H1 (cell line): Measurements from ENCODE around the gene CCNI2. TPM values are rescaled to one million over a fixed set of nuclear protein-coding genes. Genes with fewer than 3 reads are reported as not detected.

Source experiments
- CTCF ChIA-PET: fragments of 300-600 bp; sonication (Branson Sonifier 250); formaldehyde crosslinking; loops from one replicate; lab custom pipeline; 2021; ENCODE audit not compliant: partially characterized antibody; lab: Charles Lee
- POLR2A ChIA-PET: fragments of 300-600 bp; sonication (Branson Sonifier 250); formaldehyde crosslinking; loops from one replicate; lab custom pipeline; 2021; ENCODE audit warnings: inconsistent platforms; ENCODE audit not compliant: partially characterized antibody; lab: Charles Lee
- DNase-seq, 2 experiments: peaks; one replicate each; pipeline versions ENCODE4 v3.0.0 to v3.0.0-alpha.2; 2010 to 2022; ENCODE audit warnings: low spot score in 2 of 2, low read depth in 1 of 2, mixed read lengths in 1 of 2
- FAIRE-seq: peaks from 2 replicates; lab custom pipeline; 2011; peaks lifted over from hg19 to GRCh38; lab: Jason Lieb, UNC
- H2AFZ ChIP-seq: 2 replicates; pipeline ENCODE4 v1.8.1; 2012; ENCODE audit warnings: low read length, inconsistent platforms
- H2AK5ac ChIP-seq: 2 replicates; pipeline ENCODE4 v1.6.1; 2013; ENCODE audit warnings: low read depth, low read length
- H2BK120ac ChIP-seq: replicated peaks from 2 replicates; pipeline ENCODE3; 2013; ENCODE audit warnings: low read depth, low read length, inconsistent platforms
- H2BK12ac ChIP-seq: 2 replicates; pipeline ENCODE4 v1.6.1; 2013; ENCODE audit warnings: low read depth, low read length
- H2BK15ac ChIP-seq: 2 replicates; pipeline ENCODE4 v1.6.1; 2013; ENCODE audit warnings: low read length
- H2BK20ac ChIP-seq: 2 replicates; pipeline ENCODE4 v1.6.1; 2013; ENCODE audit warnings: low read length
- H2BK5ac ChIP-seq: 2 replicates; pipeline ENCODE4 v1.6.1; 2013; ENCODE audit warnings: low read depth, low read length
- H3K14ac ChIP-seq: 2 replicates; pipeline ENCODE4 v1.6.1; 2013; ENCODE audit warnings: inconsistent platforms; ENCODE audit not compliant: insufficient read length
- H3K18ac ChIP-seq: 2 replicates; pipeline ENCODE4 v1.6.1; 2013; ENCODE audit warnings: low read length; ENCODE audit errors: extremely low read depth
- H3K23ac ChIP-seq: 2 replicates; pipeline ENCODE4 v1.6.1; 2013; ENCODE audit warnings: inconsistent platforms; ENCODE audit not compliant: insufficient read length
- H3K23me2 ChIP-seq: 2 replicates; pipeline ENCODE4 v1.6.1; 2013; ENCODE audit warnings: low read depth, low read length
- H3K27ac ChIP-seq: 2 replicates; pipeline ENCODE4 v1.6.1; 2011; ENCODE audit warnings: low read depth, low read length, inconsistent platforms
- H3K27me3 ChIP-seq, 4 experiments: replicated peaks in 1 of 4; 1 replicate in 1 of 4; 2 replicates in 3 of 4; pipeline versions ENCODE4 v1.6.1 to v1.8.1; 2011 to 2013; ENCODE audit warnings: low read length in 3 of 4, mild to moderate bottlenecking in 3 of 4, inconsistent platforms in 2 of 4, mixed read lengths in 2 of 4, moderate library complexity in 1 of 4; ENCODE audit not compliant: control insufficient read depth in 3 of 4, insufficient read depth in 3 of 4; ENCODE audit errors: extremely low read depth in 1 of 4
- H3K36me3 ChIP-seq, 4 experiments: 2 replicates each; pipeline versions ENCODE4 v1.6.1 to v1.8.1; 2011 to 2013; ENCODE audit warnings: mild to moderate bottlenecking in 4 of 4, low read length in 3 of 4, moderate library complexity in 2 of 4, control low read depth in 1 of 4, inconsistent platforms in 1 of 4; ENCODE audit not compliant: insufficient read depth in 4 of 4, control insufficient read depth in 2 of 4
- H3K4ac ChIP-seq: replicated peaks from 2 replicates; pipeline ENCODE3; 2013; ENCODE audit warnings: low read length, low read depth, mixed read lengths, inconsistent platforms; ENCODE audit not compliant: insufficient read length
- H3K4me1 ChIP-seq, 4 experiments: replicated peaks in 1 of 4; 1 replicate in 1 of 4; 2 replicates in 3 of 4; pipeline versions ENCODE4 v1.6.1 to v1.8.1; 2011 to 2013; ENCODE audit warnings: low read length in 3 of 4, inconsistent platforms in 2 of 4, mixed read lengths in 1 of 4; ENCODE audit not compliant: insufficient read depth in 4 of 4, control insufficient read depth in 3 of 4
- H3K4me2 ChIP-seq, 2 experiments: 2 replicates each; pipeline versions ENCODE4 v1.6.1 to v1.8.1; 2011 to 2013; ENCODE audit warnings: low read depth in 2 of 2, low read length in 2 of 2, control low read depth in 1 of 2, inconsistent platforms in 1 of 2, mild to moderate bottlenecking in 1 of 2; ENCODE audit not compliant: insufficient read depth in 1 of 2
- H3K4me3 ChIP-seq, 4 experiments: fragments of 200-600, 300-600 bp in 1 of 4; sonication (generic), shearing (Covaris generic), sonication (Bioruptor Twin) in 1 of 4; 2 replicates each; pipeline versions ENCODE4 v1.5.1 to v1.8.1; 2011 to 2016; ENCODE audit warnings: low read length in 4 of 4, low read depth in 3 of 4, control low read depth in 2 of 4, inconsistent platforms in 2 of 4, mild to moderate bottlenecking in 2 of 4, mixed read lengths in 1 of 4, moderate library complexity in 1 of 4; ENCODE audit not compliant: insufficient read depth in 2 of 4; ENCODE audit errors: extremely low read depth in 1 of 4
- H3K56ac ChIP-seq: replicated peaks from 2 replicates; pipeline ENCODE3; 2013; ENCODE audit warnings: low read depth, mild to moderate bottlenecking, mixed read lengths, low read length, inconsistent platforms; ENCODE audit not compliant: insufficient read length
- H3K79me1 ChIP-seq: 2 replicates; pipeline ENCODE4 v1.6.1; 2013; ENCODE audit warnings: low read depth, low read length, control low read depth
- H3K79me2 ChIP-seq, 2 experiments: 2 replicates each; pipeline versions ENCODE4 v1.6.1 to v1.8.1; 2012 to 2013; ENCODE audit warnings: low read length in 2 of 2, mild to moderate bottlenecking in 2 of 2, inconsistent platforms in 1 of 2; ENCODE audit not compliant: insufficient read depth in 2 of 2, control insufficient read depth in 1 of 2
- H3K9ac ChIP-seq, 4 experiments: replicated peaks in 1 of 4; 1 replicate in 1 of 4; 2 replicates in 3 of 4; pipeline versions ENCODE4 v1.6.1 to v1.8.1; 2011 to 2013; ENCODE audit warnings: low read depth in 3 of 4, low read length in 3 of 4, control low read depth in 2 of 4, mild to moderate bottlenecking in 2 of 4, moderate library complexity in 2 of 4, inconsistent platforms in 1 of 4; ENCODE audit errors: extremely low read depth in 1 of 4
- H3K9me3 ChIP-seq, 2 experiments: 2 replicates each; pipeline versions ENCODE4 v1.6.1 to v1.8.1; 2012 to 2013; ENCODE audit warnings: mild to moderate bottlenecking in 2 of 2, moderate library complexity in 2 of 2, control low read depth in 1 of 2, inconsistent platforms in 1 of 2, low read depth in 1 of 2, low read length in 1 of 2, mixed read lengths in 1 of 2; ENCODE audit not compliant: insufficient read depth in 2 of 2
- H4K20me1 ChIP-seq, 2 experiments: replicated peaks in 1 of 2; 2 replicates each; pipeline versions ENCODE3 to v1.8.1; 2011 to 2013; ENCODE audit warnings: inconsistent platforms in 2 of 2, low read length in 2 of 2, mild to moderate bottlenecking in 1 of 2; ENCODE audit not compliant: insufficient read depth in 2 of 2, control insufficient read depth in 1 of 2
- H4K5ac ChIP-seq: 2 replicates; pipeline ENCODE4 v1.6.1; 2013; ENCODE audit warnings: low read length, low read depth, mixed read lengths, inconsistent platforms; ENCODE audit not compliant: insufficient read length
- H4K8ac ChIP-seq: 2 replicates; pipeline ENCODE4 v1.8.0; 2013; ENCODE audit warnings: mild to moderate bottlenecking, moderate library complexity, low read length, inconsistent platforms; ENCODE audit not compliant: insufficient read depth; ENCODE audit errors: extremely low read depth
- H4K91ac ChIP-seq: replicated peaks from 2 replicates; pipeline ENCODE3; 2013; ENCODE audit warnings: low read length, mixed read lengths, inconsistent platforms; ENCODE audit not compliant: insufficient read length
- CEBPB ChIP-seq: IDR thresholded peaks from 2 replicates; pipeline ENCODE4 v1.6.1; 2012; ENCODE audit warnings: low read depth, low read length
- TEAD4 ChIP-seq: IDR thresholded peaks from 2 replicates; pipeline ENCODE4 v1.6.1; 2012; ENCODE audit warnings: low read depth, low read length, inconsistent platforms, mixed read lengths
- WGBS, 2 experiments: shearing (Covaris generic) in 1 of 2; methylation state at CpG; one replicate each; pipeline versions ENCODE4 v1.1.6 to v1.1.7; 2013 to 2015; ENCODE audit warnings: low lambda C conversion rate in 2 of 2, mixed read lengths in 2 of 2, inconsistent platforms in 1 of 2, low coverage in 1 of 2, missing lambda C conversion rate in 1 of 2; ENCODE audit not compliant: insufficient replicate concordance in 2 of 2, insufficient coverage in 1 of 2, insufficient read length in 1 of 2; ENCODE audit errors: extremely low coverage in 1 of 2, missing lambda C conversion rate in 1 of 2; 5-methylcytosine and 5-hydroxymethylcytosine counted together
- polyA plus RNA-seq, 7 experiments: library from polyadenylated mRNA; depleted of rRNA in 3 of 7; stranded (reverse) in 5 of 7; unstranded in 2 of 7; fragments of >200 nt in 5 of 7; fragments of 200-250 nt in 2 of 7; gene quantifications; 1 replicate in 5 of 7; 2 replicates in 1 of 7; 4 replicates in 1 of 7; pipeline versions ENCODE4 v1.2.1 to v1.2.3, GENCODE V29; 2011 to 2013; ENCODE audit warnings: missing spikeins in 2 of 7, mixed read lengths in 2 of 7
- total RNA-seq: library from RNA; stranded (reverse); fragmentation: NEBNext Ultra II Directional; extraction: Animal tissue kit (Norgen Biotek cat#: 25700); gene quantifications from 2 replicates; pipeline ENCODE4 v1.2.1, GENCODE V29; 2021

The CCNI2 gene
- total and polyA plus RNA-seq, 2 of the 8 experiments (the other 6 are each of a cell fraction or from before 2014, with no cell fraction given): 1.3 to 1.4 TPM

DNA sequence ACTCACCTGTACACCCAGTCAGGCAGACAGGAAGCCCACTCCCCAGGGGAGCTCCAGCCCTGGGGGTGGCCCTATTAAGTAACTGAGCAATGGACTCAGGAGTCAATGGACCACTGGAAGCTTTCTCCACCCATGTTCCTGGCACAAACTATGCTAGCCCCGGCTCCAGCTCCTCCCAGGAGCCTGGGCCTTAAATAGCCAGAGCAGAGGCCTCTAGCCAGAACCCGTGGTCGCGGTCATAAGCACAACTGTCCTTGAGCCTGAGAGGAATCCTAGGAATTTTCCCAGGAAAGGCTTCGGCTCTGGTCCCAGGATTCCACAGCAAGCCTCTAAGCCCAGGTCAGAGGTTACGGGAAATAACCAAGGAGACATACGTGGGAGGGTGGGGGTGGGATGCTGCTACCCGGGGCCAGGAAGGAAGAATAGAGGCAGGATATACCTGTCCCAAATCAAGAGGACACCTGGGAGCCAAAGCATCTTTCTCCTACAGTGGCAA lies 24.3 kb downstream of the CCNI2 start:
- peaks cover 6% of the 10 kb centered on the region for H3K79me1 ChIP-seq

More for the DNA sequence above, 24.3 kb downstream of the CCNI2 start:
- H3K9ac ChIP-seq: no peak overlapping the region
- peak; percentile 82 for TF ChIP-seq TEAD4
- TF ChIP-seq CEBPB: no peak
- H2BK12ac ChIP-seq: no peak overlapping the region; the same call in 1 of the 2 replicates
- H3K23ac ChIP-seq: no peak overlapping the region
- peaks cover 0 to 22% (median 5%) of the 10 kb centered on the region in 4 experiments; a peak in 5 of 7 replicates for H3K4me1 ChIP-seq
- peaks cover 3 to 13% of the 10 kb centered on the region in 2 experiments for H4K20me1 ChIP-seq
- H2AK5ac ChIP-seq: peak overlapping the region; percentile 46; the same call in 1 of the 2 replicates
- H3K79me2 ChIP-seq: peaks cover 0 to 7% of the 10 kb centered on the region in 2 experiments; a peak in 1 of 4 replicates
- no peak for FAIRE-seq
- no peak overlapping the region for H4K91ac ChIP-seq
- no peak overlapping the region for H3K14ac ChIP-seq
- no peak overlapping the region for H2BK20ac ChIP-seq
- H2BK15ac ChIP-seq: no peak overlapping the region
- H3K4me3 ChIP-seq: no peak overlapping the region
- 86% methylated on average over 8 of the region's 8 CpGs; no CpG with 5 or more reads in 1 of the 2 experiments for WGBS, 2 experiments
- no peak for DNase-seq
- H3K27ac ChIP-seq: no peak overlapping the region
- no peak overlapping the region for H4K8ac ChIP-seq
- H3K27me3 ChIP-seq: peaks cover 0 to 22% (median 16%) of the 10 kb centered on the region in 4 experiments; a peak in 5 of 7 replicates
- H3K18ac ChIP-seq: no peak overlapping the region
- no peak overlapping the region for H2BK5ac ChIP-seq
- no peak overlapping the region for H2AFZ ChIP-seq
- H3K36me3 ChIP-seq: no peaks in the 10 kb centered on the region
- POLR2A ChIA-PET: interaction anchor here (1.1 to 1.2 kb wide), 2 partner anchors 11 to 53 kb away, joined by 3 to 4 read pairs; no protein-coding TSS in a partner anchor
- H3K56ac ChIP-seq: no peak overlapping the region
- H4K5ac ChIP-seq: no peak overlapping the region
- H2BK120ac ChIP-seq: no peak overlapping the region
- H3K4ac ChIP-seq: no peak overlapping the region
- H3K23me2 ChIP-seq: peaks cover 1% of the 10 kb centered on the region; the same call in 1 of the 2 replicates
- no peaks in the 10 kb centered on the region for H3K9me3 ChIP-seq
- CTCF ChIA-PET: interaction anchor here (1.0 to 6.6 kb wide), 6 partner anchors 16 to 50 kb away, joined by 3 to 58 read pairs (median 5); partner anchors contain the start of gene CCNI2
- H3K4me2 ChIP-seq: peak overlapping the region in 1 of 2 experiments; percentile 22; a peak in 1 of 4 replicates
